Endothelial cell (in vitro differentiated cells): ENCODE measurements around the gene CCDC86. TPM values are rescaled to one million over a fixed set of nuclear protein-coding genes. Genes with fewer than 3 reads are reported as not detected.

Experiments
- DNase-seq: peaks from one replicate; pipeline ENCODE4 v3.0.0; 2021; ENCODE audit warnings: low spot score
- H3K27ac Mint-ChIP-seq: one replicate; pipeline ENCODE4 v1.8.0; 2021; ENCODE audit warnings: mixed read lengths, inconsistent platforms; ENCODE audit not compliant: unreplicated experiment
- H3K27me3 Mint-ChIP-seq: one replicate; pipeline ENCODE4 v1.8.0; 2021; ENCODE audit warnings: mild to moderate bottlenecking, moderate library complexity, mixed read lengths, inconsistent platforms; ENCODE audit not compliant: unreplicated experiment
- H3K36me3 Mint-ChIP-seq: one replicate; pipeline ENCODE4 v1.8.0; 2021; ENCODE audit warnings: mild to moderate bottlenecking, low read depth, mixed read lengths, inconsistent platforms; ENCODE audit not compliant: unreplicated experiment
- H3K4me1 Mint-ChIP-seq: one replicate; pipeline ENCODE4 v1.8.0; 2021; ENCODE audit warnings: mild to moderate bottlenecking, mixed read lengths, inconsistent platforms; ENCODE audit not compliant: unreplicated experiment
- H3K4me3 Mint-ChIP-seq: one replicate; pipeline ENCODE4 v1.8.0; 2021; ENCODE audit warnings: mild to moderate bottlenecking, mixed read lengths, inconsistent platforms; ENCODE audit not compliant: unreplicated experiment
- H3K9me3 Mint-ChIP-seq: one replicate; pipeline ENCODE4 v1.8.0; 2021; ENCODE audit warnings: mixed read lengths, inconsistent platforms; ENCODE audit not compliant: unreplicated experiment
- total RNA-seq: library from RNA; stranded (reverse); fragmentation: NEBNext Ultra II Directional; extraction: Animal tissue kit (Norgen Biotek cat#: 25700); gene quantifications from one replicate; pipeline ENCODE4 v1.2.1, GENCODE V29; 2021; ENCODE audit not compliant: unreplicated experiment
- TF ChIP-seq, protein P1 (sequence below): fragments of 200-600 bp; sonication (generic); IDR thresholded peaks from one replicate; pipeline ENCODE4 v1.5.0; 2021; ENCODE audit warnings: antibody characterized with exemption; ENCODE audit not compliant: unreplicated experiment

Gene CCDC86
- total RNA-seq, 1 donor from 2014 or later: 15.5 TPM

DNA sequence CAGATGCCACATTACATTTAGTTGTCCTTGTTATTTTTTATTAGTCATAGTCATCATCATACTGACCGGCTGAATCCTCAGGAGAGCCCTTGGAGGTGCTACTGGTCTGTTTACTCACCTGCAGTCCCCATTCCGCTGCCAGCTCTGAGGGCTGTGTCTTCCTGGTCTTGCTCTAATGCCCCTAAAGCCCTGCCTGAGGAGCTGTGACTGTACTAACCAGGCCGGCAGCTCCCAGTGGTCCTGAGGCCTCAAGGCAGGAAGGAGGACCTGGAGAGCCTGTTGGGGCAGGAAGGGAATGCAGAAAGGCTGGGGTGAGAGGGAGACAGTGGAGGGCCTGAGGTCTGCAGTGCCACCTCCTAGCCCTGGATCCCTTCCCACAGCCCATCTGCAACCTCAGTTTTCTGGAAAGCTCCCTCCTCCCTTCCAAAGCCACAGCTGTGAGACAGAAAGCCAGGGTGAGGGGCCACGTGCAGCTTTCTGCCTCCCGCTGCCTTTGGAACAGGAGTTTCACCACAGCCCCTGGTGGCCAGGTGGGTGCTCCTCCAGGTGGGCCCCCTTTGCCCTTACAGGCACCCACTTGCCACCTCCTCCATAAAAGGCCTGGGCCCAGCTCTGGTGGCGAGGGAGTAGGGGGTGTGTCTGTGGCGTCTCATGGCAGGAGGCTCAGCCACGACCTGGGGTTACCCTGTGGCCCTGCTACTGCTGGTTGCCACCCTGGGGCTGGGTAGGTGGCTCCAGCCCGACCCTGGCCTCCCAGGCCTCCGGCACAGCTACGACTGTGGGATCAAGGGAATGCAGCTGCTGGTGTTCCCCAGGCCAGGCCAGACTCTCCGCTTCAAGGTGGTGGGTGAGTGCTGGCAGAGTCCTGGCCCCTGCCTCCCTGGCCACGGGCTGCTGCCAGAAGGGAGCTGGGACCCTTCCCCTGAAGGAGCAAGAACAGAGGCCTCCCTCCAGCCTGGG is 25.3 kb downstream of the CCDC86 start, which contains the start of gene ZP1:
TSS of gene ZP1 (plus strand) at position 632 of the 960 bp plus-strand sequence. CDS start at position 652, 20 bp downstream.
- DNase-seq: no peak
- H3K9me3 Mint-ChIP-seq: no peaks in the 10 kb centered on the region
- H3K27ac Mint-ChIP-seq: no peak within 1 kb of the TSS
- peaks cover 6% of the 10 kb centered on the region for H3K4me1 Mint-ChIP-seq
- TF ChIP-seq, protein P1, sequence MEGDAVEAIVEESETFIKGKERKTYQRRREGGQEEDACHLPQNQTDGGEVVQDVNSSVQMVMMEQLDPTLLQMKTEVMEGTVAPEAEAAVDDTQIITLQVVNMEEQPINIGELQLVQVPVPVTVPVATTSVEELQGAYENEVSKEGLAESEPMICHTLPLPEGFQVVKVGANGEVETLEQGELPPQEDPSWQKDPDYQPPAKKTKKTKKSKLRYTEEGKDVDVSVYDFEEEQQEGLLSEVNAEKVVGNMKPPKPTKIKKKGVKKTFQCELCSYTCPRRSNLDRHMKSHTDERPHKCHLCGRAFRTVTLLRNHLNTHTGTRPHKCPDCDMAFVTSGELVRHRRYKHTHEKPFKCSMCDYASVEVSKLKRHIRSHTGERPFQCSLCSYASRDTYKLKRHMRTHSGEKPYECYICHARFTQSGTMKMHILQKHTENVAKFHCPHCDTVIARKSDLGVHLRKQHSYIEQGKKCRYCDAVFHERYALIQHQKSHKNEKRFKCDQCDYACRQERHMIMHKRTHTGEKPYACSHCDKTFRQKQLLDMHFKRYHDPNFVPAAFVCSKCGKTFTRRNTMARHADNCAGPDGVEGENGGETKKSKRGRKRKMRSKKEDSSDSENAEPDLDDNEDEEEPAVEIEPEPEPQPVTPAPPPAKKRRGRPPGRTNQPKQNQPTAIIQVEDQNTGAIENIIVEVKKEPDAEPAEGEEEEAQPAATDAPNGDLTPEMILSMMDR: no peak
- peaks cover 9% of the 10 kb centered on the region for H3K27me3 Mint-ChIP-seq
- H3K36me3 Mint-ChIP-seq: no peaks in the 10 kb centered on the region
- H3K4me3 Mint-ChIP-seq: no peak within 1 kb of the TSS

DNA sequence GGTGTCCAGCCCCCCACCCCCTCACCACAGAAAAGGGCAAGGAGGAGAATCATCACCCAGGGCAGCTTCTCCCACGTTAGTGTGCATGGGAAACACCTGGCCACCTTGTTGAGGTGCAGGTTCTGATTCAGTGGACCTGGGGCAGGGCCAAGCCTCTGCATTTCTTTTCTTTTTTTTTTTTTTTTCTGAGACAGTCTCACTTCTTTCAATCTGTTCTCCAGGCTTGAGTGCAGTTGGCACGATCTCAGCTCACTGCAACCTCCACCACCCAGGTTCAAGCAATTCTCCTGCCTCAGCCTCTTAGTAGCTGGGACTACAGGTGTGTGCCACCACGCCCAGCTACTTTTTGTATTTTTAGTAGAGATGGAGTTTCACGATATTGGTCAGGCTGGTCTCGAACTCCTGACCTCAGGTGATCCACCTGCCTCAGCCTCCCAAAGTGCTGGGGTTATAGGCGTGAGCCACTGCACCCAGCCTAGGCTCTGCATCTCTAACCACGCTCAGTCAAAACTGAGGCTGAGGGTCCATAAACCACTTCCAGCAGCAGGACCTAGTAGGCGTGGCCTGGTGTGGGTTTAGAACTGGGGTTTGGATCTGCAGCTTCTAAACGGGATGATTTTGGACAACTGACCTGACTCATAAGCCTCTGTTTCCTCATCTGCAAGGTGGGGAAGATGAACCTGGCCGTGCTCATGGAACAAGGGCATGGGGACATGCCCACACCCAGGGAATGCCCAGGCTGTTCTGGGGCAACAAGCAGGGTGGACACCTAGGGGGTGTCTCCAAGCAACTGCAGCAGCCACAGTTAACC is 26.2 kb downstream of the CCDC86 start:
- Mint-ChIP-seq H3K27ac (no peak overlapping the region), H3K4me1 (peaks cover 6% of the 10 kb centered on the region), H3K36me3 (no peaks in the 10 kb centered on the region), H3K9me3 (no peaks in the 10 kb centered on the region), H3K4me3 (no peak overlapping the region), H3K27me3 (peaks cover 9% of the 10 kb centered on the region)
- no peak for DNase-seq
- TF ChIP-seq, protein P1: no peak

DNA sequence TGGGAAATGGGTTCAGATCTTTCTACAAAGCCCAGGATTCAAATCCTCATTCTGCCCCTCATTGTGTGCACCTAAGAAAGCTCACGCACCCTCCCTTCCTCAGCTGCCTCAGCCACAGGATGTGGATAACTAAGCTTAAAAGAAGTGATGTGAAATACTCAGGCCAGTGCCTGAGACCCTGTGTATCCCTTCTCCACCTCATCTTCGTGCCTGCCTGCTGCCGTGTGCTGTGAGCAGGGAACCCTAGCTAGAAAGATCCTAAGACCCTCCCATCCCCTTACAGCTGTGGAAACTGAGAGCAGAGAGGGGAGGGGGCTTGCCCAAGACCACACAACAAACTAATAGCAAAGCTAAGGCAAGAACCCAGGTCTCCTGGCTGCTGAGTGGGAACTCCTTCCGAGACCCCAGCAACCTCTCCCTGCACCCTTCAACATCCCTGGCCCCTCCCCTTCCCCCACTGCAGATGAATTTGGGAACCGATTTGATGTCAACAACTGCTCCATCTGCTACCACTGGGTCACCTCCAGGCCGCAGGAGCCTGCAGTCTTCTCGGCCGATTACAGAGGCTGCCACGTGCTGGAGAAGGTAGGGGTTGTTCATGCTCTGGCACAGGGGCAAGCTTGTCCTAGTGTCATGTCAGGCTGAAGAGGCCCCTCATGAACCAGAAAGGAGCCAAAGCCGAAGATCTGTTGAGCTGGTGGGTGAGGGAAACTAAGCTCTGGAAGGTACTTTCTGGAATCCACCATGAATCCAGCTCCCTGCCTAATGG is 27.0 kb downstream of the CCDC86 start:
- TF ChIP-seq, protein P1: no peak
- peaks cover 9% of the 10 kb centered on the region for H3K27me3 Mint-ChIP-seq
- peaks cover 6% of the 10 kb centered on the region for H3K4me1 Mint-ChIP-seq
- DNase-seq: no peak
- H3K27ac Mint-ChIP-seq: no peak overlapping the region
- H3K36me3 Mint-ChIP-seq: no peaks in the 10 kb centered on the region
- no peaks in the 10 kb centered on the region for H3K9me3 Mint-ChIP-seq
- H3K4me3 Mint-ChIP-seq: no peak overlapping the region

DNA sequence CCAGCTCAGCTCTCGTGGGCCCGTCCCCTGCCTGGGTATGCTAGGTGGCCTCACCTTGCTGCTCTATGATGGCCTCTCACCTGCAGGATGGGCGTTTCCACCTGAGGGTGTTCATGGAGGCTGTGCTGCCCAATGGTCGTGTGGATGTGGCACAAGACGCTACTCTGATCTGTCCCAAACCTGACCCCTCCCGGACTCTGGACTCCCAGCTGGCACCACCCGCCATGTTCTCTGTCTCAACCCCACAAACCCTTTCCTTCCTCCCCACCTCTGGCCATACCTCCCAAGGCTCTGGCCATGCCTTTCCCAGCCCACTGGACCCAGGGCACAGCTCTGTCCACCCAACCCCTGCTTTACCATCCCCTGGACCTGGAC is 27.5 kb downstream of the CCDC86 start:
- Mint-ChIP-seq H3K9me3 (no peaks in the 10 kb centered on the region), H3K36me3 (no peaks in the 10 kb centered on the region), H3K27me3 (peaks cover 8% of the 10 kb centered on the region), H3K27ac (peak overlapping the region; percentile 38), H3K4me3 (no peak overlapping the region), H3K4me1 (peaks cover 6% of the 10 kb centered on the region)
- TF ChIP-seq, protein P1: no peak
- no peak for DNase-seq
